ENCODE data around the gene ACAP2. TPM values are rescaled to one million over a fixed set of nuclear protein-coding genes. Genes with fewer than 3 reads are reported as not detected.
A peak's percentile ranks its signal among the peaks of the same experiment; 100 is the strongest.
"Not testable (repeated sequence)": the region's sequence is repeated elsewhere in the genome, so short reads cannot be mapped to it uniquely, and the experiment has no call there.

The ACAP2 gene
- total RNA-seq, 1 donor from 2014 or later: 39.0 TPM

DNA sequence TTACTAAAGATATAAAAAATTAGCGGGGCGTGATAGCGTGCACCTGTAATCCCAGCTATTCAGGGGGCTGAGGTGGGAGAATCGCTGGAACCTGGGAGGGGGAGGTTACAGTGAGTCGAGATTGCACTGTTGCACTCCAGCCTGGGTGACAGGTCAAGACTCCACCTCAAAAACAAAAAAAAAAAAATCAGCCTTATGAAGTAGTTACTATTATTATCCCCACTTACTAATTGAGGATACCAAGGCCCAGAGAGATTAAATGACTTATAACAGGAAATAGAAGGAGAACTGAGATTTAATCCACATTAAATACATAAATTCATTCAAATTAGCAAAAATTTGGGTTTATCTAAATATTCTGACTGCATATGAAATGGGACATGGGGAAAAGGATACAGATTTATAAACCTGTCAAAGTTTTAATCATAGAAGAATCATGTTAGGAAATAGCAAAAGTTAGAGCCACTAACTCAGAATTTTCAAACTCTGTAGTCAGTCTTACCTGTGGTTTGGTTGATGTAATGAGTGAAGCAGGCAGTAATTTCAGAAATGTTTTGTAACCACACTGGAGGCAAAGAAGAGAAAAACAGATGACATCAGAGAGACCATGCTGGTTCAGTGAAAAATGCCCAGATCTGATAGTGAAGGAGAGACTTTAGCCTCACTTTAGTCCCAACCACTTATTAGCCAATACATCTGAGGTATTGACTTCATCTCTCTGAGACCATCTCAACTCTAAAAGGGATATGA is 25.0 kb upstream of the ACAP2 start:
- H3K27me3 ChIP-seq (ENCODE audit: control insufficient read depth, insufficient read depth, low read length): no peaks in the 10 kb centered on the region
- TF ChIP-seq CTCF (IDR thresholded peaks at IDR 0.05; ENCODE audit: insufficient read depth, low read length, poor library complexity, severe bottlenecking): no peak
- H3K36me3 ChIP-seq (ENCODE audit: control insufficient read depth, insufficient read depth, low read length): no peaks in the 10 kb centered on the region
- DNase-seq (ENCODE audit: low read depth): peak; percentile 47
- H3K4me3 ChIP-seq (ENCODE audit: low read depth, low read length): no peak overlapping the region

DNA sequence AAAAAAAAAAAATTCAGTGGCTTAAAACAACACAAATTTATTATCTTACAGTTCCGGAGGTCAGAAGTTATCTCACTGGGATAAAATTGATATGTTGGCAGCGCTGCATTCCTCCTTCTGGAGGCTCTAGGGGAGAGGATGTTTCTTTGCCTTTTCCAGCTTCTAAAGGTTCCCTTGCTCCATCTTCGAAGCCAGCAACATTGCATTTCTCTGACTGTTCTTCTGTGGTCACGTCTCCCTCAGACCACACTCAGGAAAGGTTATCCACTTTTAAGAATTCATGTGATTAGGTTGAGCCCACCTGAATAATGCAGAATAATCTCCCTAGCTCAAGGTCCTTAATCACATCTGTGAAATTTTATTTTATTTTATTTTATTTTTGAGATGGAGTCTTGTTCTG is 23.4 kb upstream of the ACAP2 start:
- no peak for TF ChIP-seq CTCF (IDR thresholded peaks at IDR 0.05; ENCODE audit: insufficient read depth, low read length, poor library complexity, severe bottlenecking)

GRCh38 chr3:195462922-195463321 is 20.1 kb upstream of the ACAP2 start:
- not testable (repeated sequence) for H3K36me3 ChIP-seq (ENCODE audit: control insufficient read depth, insufficient read depth, low read length); H3K27me3 ChIP-seq (ENCODE audit: control insufficient read depth, insufficient read depth, low read length); H3K4me3 ChIP-seq (ENCODE audit: low read depth, low read length); DNase-seq (ENCODE audit: low read depth)

More for the DNA sequence above, 23.4 kb upstream of the ACAP2 start:
- no peak for DNase-seq (ENCODE audit: low read depth)
- no peak overlapping the region for H3K4me3 ChIP-seq (ENCODE audit: low read depth, low read length)
- no peaks in the 10 kb centered on the region for H3K36me3 ChIP-seq (ENCODE audit: control insufficient read depth, insufficient read depth, low read length)
- H3K27me3 ChIP-seq (ENCODE audit: control insufficient read depth, insufficient read depth, low read length): no peaks in the 10 kb centered on the region

DNA sequence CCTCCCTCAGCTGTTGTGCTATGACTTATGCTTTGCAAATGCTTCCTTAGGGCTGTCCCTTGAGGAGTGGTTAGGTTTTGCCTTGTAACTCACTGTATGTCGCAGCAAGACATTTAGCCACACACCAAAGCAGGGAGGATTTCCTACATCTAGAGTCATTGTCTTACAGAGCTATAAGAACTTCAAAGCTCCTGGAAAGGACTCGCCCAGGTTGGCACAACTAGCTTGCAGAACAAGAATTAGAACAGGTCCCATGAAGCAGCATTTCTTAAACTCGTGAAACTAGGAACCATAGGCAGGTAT is 19.4 kb upstream of the ACAP2 start:
- H3K4me3 ChIP-seq (ENCODE audit: low read depth, low read length): no peak overlapping the region
- TF ChIP-seq CTCF (IDR thresholded peaks at IDR 0.05; ENCODE audit: insufficient read depth, low read length, poor library complexity, severe bottlenecking): no peak
- H3K27me3 ChIP-seq (ENCODE audit: control insufficient read depth, insufficient read depth, low read length): no peaks in the 10 kb centered on the region
- H3K36me3 ChIP-seq (ENCODE audit: control insufficient read depth, insufficient read depth, low read length): no peaks in the 10 kb centered on the region
- no peak for DNase-seq (ENCODE audit: low read depth)

DNA sequence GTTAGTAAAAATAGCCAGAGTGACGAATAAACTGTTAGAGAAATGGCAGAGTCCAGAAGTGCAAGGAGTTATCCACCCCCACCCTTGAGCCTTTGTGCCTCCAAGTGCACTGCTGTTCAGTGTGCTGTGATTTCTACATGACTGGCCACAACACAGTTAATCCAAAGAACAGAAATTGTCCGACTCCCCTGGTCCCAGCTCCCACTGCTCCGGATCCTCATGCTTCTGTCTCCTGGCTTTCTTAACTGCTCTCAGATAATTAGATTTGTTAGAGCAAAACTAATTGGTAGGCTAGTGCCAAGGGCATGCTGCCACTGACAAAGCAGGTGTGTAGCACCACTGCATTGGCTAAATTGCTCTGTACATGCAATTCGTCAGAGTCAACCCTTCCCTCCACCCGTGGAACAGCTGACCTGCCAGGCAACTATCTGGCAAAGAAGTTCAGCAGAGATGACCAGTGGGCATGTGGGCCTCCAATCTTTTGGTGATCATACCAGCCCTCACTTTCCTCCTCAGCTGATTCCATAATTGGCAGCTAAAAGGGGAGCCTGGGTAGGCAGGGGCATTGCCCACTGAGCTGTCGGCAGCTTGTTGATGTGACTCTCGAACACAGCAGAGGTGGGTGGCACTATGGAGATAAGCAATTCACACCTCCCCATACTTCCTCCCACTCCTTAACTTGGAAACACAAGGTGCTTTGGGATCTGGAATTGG is 18.9 kb upstream of the ACAP2 start:
- Histone ChIP-seq H3K4me3 (ENCODE audit: low read depth, low read length) (no peak overlapping the region), H3K27me3 (ENCODE audit: control insufficient read depth, insufficient read depth, low read length) (no peaks in the 10 kb centered on the region), H3K36me3 (ENCODE audit: control insufficient read depth, insufficient read depth, low read length) (no peaks in the 10 kb centered on the region)
- no peak for DNase-seq (ENCODE audit: low read depth)
- TF ChIP-seq CTCF (IDR thresholded peaks at IDR 0.05; ENCODE audit: insufficient read depth, low read length, poor library complexity, severe bottlenecking): no peak

DNA sequence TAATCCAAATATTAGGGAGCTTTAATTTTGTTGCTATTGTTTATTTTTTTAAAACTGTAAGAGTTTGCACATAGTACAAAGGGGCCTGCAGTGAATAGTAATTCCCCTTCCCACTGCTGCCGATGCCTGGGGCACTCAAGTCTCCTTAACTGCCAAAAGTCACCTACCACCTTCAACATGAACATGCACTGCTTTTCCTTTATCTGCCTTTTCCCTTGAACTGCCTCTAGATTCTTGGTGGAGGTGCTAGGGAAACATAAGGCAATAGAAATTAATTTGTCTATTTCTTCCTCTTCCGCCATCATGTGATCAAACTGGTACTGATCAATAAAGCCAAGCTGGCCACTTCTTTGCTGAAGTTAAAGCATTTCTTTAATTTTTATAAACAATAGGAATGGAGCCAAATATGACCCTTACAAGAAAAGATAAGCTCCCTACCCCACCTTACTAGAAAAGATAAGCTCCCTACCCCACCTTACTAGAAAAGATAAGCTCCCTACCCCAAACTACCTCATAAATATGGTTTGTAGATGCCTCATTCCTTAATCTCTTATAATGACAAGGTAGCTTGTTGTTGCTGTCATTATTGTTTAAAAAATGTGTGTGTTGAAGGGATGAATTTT is 17.4 kb upstream of the ACAP2 start:
- TF ChIP-seq CTCF (IDR thresholded peaks at IDR 0.05; ENCODE audit: insufficient read depth, low read length, poor library complexity, severe bottlenecking): no peak
- H3K27me3 ChIP-seq (ENCODE audit: control insufficient read depth, insufficient read depth, low read length): no peaks in the 10 kb centered on the region
- H3K36me3 ChIP-seq (ENCODE audit: control insufficient read depth, insufficient read depth, low read length): no peaks in the 10 kb centered on the region
- DNase-seq (ENCODE audit: low read depth): no peak
- no peak overlapping the region for H3K4me3 ChIP-seq (ENCODE audit: low read depth, low read length)

Measured in kidney epithelial cell (primary cell).